Left ventricle myocardium inferior (tissue), 1 donor: ENCODE measurements around the gene RAB19. TPM values are rescaled to one million over a fixed set of nuclear protein-coding genes. Genes with fewer than 3 reads are reported as not detected.

Source experiments
- DNase-seq: peaks from one replicate; pipeline ENCODE4 v3.0.0-alpha.2; 2020
- H3K27ac ChIP-seq: fragments of 200-600 bp; replicated peaks from 2 replicates; pipeline ENCODE4 v1.8.0; 2021
- H3K27me3 ChIP-seq: fragments of 200-600 bp; 2 replicates; pipeline ENCODE4 v1.8.0; 2021; ENCODE audit warnings: low read depth
- H3K36me3 ChIP-seq: fragments of 200-600 bp; 2 replicates; pipeline ENCODE4 v1.8.0; 2021
- H3K4me1 ChIP-seq: fragments of 200-600 bp; 2 replicates; pipeline ENCODE4 v1.8.0; 2021
- H3K4me3 ChIP-seq: fragments of 200-600 bp; 2 replicates; pipeline ENCODE4 v1.8.0; 2021; ENCODE audit warnings: mild to moderate bottlenecking, moderate library complexity
- H3K9me3 ChIP-seq: fragments of 200-600 bp; replicated peaks from 2 replicates; pipeline ENCODE4 v1.8.0; 2021
- CTCF ChIP-seq: fragments of 200-600 bp; IDR thresholded peaks from 2 replicates; pipeline ENCODE4 v1.8.0; 2021; ENCODE audit warnings: antibody characterized with exemption, mild to moderate bottlenecking, borderline replicate concordance
- intact Hi-C: fragments of 100-400 bp; cut with micrococcal nuclease; formaldehyde crosslinking; loops from one replicate; pipeline ENCODE4 v1.11.0; 2022
- total RNA-seq: library from RNA; stranded (reverse); fragmentation: NEBNext Ultra II Directional; extraction: Animal tissue kit (Norgen Biotek cat#: 25700); gene quantifications from one replicate; pipeline ENCODE4 v1.2.1, GENCODE V29; 2021
- donor health status: DM: no; HTN: yes; CAD: no; lungs with severe emphysema.

RAB19 gene
- total RNA-seq, 1 donor from 2014 or later, result not detected

- no peaks in the 10 kb centered on the region for H3K27me3 ChIP-seq
- no peaks in the 10 kb centered on the region for H3K4me1 ChIP-seq
- H3K4me3 ChIP-seq, result no peak overlapping the region
- intact Hi-C loops, result no loop called here
- no peaks in the 10 kb centered on the region for H3K9me3 ChIP-seq
- peaks cover 29% of the 10 kb centered on the region for H3K36me3 ChIP-seq
- DNase-seq, result no peak
- no peak overlapping the region for H3K27ac ChIP-seq
- no peak for TF ChIP-seq CTCF
These were observed 18.8 kb upstream of the RAB19 start for GRCh38 chr7:140384894-140385545.

- Histone ChIP-seq H3K9me3 (no peaks in the 10 kb centered on the region), H3K36me3 (peaks cover 6% of the 10 kb centered on the region), H3K4me1 (peaks cover 5% of the 10 kb centered on the region), H3K27ac (no peak overlapping the region), H3K27me3 (no peaks in the 10 kb centered on the region), H3K4me3 (no peak overlapping the region)
- DNase-seq, result no peak
- no peak for TF ChIP-seq CTCF
- intact Hi-C loops, result no loop called here
These were observed 14.4 kb upstream of the RAB19 start for GRCh38 chr7:140389445-140389844.

- H3K27me3 ChIP-seq, result no peaks in the 10 kb centered on the region
- no peaks in the 10 kb centered on the region for H3K9me3 ChIP-seq
- peaks cover 6% of the 10 kb centered on the region for H3K36me3 ChIP-seq
- H3K4me3 ChIP-seq, result no peak overlapping the region
- no peak for DNase-seq
- peaks cover 5% of the 10 kb centered on the region for H3K4me1 ChIP-seq
- no peak overlapping the region for H3K27ac ChIP-seq
- intact Hi-C loops, result no loop called here
- TF ChIP-seq CTCF, result no peak
These were observed 13.8 kb upstream of the RAB19 start for GRCh38 chr7:140390034-140390433.

- peaks cover 5% of the 10 kb centered on the region for H3K4me1 ChIP-seq
- no peak overlapping the region for H3K4me3 ChIP-seq
- TF ChIP-seq CTCF, result no peak
- H3K27me3 ChIP-seq, result no peaks in the 10 kb centered on the region
- intact Hi-C loops, result no loop called here
- H3K27ac ChIP-seq, result no peak overlapping the region
- peaks cover 6% of the 10 kb centered on the region for H3K36me3 ChIP-seq
- no peaks in the 10 kb centered on the region for H3K9me3 ChIP-seq
- no peak for DNase-seq
These were observed 13.2 kb upstream of the RAB19 start for GRCh38 chr7:140390466-140391190.

- Histone ChIP-seq H3K9me3 (no peaks in the 10 kb centered on the region), H3K4me3 (no peak overlapping the region), H3K27ac (no peak overlapping the region), H3K36me3 (no peaks in the 10 kb centered on the region), H3K27me3 (no peaks in the 10 kb centered on the region), H3K4me1 (peaks cover 10% of the 10 kb centered on the region)
- DNase-seq, result no peak
- intact Hi-C loops, result no loop called here
- no peak for TF ChIP-seq CTCF
These were observed 12.2 kb upstream of the RAB19 start for GRCh38 chr7:140391634-140392033.
